Nephron progenitor cell (in vitro differentiated cells): ENCODE measurements around the gene RAVER1.
"Not testable (repeated sequence)": the region's sequence is repeated elsewhere in the genome, so short reads cannot be mapped to it uniquely, and the experiment has no call there.

ENCODE experiments used
- DNase-seq: peaks from one replicate; pipeline ENCODE4 v3.0.0; 2021
- H3K27ac Mint-ChIP-seq: 2 replicates; pipeline ENCODE4 v1.8.0; 2021; ENCODE audit warnings: mild to moderate bottlenecking, moderate library complexity, mixed read lengths
- H3K27me3 Mint-ChIP-seq: 2 replicates; pipeline ENCODE4 v1.8.0; 2021; ENCODE audit warnings: mild to moderate bottlenecking, low read depth, mixed read lengths; ENCODE audit not compliant: poor library complexity
- H3K36me3 Mint-ChIP-seq: 2 replicates; pipeline ENCODE4 v1.8.0; 2021; ENCODE audit warnings: low read depth, mixed read lengths
- H3K4me1 Mint-ChIP-seq: 2 replicates; pipeline ENCODE4 v1.8.0; 2021; ENCODE audit warnings: mixed read lengths
- H3K4me3 Mint-ChIP-seq: 2 replicates; pipeline ENCODE4 v1.8.0; 2021; ENCODE audit warnings: mild to moderate bottlenecking, moderate library complexity, mixed read lengths
- H3K9me3 Mint-ChIP-seq: 2 replicates; pipeline ENCODE4 v1.8.0; 2021; ENCODE audit warnings: mild to moderate bottlenecking, moderate library complexity, mixed read lengths
- TF ChIP-seq, protein P1 (sequence below): fragments of 200-600 bp; sonication (generic); IDR thresholded peaks from 2 replicates; pipeline ENCODE4 v1.5.0; 2021; ENCODE audit warnings: antibody characterized with exemption

RAVER1 gene, protein sequence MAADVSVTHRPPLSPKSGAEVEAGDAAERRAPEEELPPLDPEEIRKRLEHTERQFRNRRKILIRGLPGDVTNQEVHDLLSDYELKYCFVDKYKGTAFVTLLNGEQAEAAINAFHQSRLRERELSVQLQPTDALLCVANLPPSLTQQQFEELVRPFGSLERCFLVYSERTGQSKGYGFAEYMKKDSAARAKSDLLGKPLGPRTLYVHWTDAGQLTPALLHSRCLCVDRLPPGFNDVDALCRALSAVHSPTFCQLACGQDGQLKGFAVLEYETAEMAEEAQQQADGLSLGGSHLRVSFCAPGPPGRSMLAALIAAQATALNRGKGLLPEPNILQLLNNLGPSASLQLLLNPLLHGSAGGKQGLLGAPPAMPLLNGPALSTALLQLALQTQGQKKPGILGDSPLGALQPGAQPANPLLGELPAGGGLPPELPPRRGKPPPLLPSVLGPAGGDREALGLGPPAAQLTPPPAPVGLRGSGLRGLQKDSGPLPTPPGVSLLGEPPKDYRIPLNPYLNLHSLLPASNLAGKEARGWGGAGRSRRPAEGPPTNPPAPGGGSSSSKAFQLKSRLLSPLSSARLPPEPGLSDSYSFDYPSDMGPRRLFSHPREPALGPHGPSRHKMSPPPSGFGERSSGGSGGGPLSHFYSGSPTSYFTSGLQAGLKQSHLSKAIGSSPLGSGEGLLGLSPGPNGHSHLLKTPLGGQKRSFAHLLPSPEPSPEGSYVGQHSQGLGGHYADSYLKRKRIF

DNA sequence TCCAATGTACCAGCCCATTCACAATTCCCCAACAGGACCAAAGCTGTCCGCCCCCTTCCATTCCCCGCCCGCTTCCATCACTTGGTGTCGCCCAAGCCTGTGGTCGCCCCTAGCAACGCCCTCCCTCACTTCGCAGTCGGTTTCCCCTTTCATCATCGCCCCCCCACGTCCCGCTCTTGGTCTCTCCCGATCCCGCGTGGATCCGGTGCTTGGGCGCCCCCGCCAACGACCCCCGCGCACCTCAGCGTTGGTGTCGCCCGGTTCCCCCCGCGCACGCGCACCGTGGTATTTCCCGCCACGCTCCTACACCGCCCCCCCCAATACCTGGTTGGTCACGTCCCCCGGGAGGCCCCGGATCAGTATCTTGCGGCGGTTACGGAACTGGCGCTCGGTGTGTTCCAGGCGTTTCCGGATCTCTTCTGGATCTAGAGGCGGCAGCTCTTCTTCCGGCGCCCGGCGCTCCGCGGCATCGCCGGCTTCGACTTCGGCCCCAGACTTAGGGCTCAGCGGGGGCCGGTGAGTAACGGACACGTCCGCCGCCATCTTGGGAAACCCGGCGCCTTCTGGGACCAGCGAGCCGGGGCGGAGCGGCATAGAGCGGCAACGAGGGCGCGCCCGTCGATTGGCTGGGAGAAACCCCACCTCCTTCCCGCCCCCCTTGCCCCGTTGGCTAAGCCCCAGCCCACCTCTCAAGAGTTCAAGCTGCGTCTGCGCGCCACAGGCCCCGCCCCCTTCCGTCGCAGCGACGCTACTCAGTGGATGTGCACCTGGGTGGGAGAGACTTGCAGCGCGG is at the start of gene RAVER1:
RAVER1 (minus strand) TSS at position 565 of the 793 bp plus-strand sequence; CDS start at position 543, 22 bp downstream.
- Mint-ChIP-seq H3K27me3 (peaks cover 6% of the 10 kb centered on the region), H3K4me3 (peak within 1 kb of the TSS; percentile 97), H3K27ac (peak within 1 kb of the TSS; percentile 99), H3K36me3 (peaks cover 8% of the 10 kb centered on the region), H3K9me3 (no peaks in the 10 kb centered on the region), H3K4me1 (peaks cover 36% of the 10 kb centered on the region)
- TF ChIP-seq, protein P1, sequence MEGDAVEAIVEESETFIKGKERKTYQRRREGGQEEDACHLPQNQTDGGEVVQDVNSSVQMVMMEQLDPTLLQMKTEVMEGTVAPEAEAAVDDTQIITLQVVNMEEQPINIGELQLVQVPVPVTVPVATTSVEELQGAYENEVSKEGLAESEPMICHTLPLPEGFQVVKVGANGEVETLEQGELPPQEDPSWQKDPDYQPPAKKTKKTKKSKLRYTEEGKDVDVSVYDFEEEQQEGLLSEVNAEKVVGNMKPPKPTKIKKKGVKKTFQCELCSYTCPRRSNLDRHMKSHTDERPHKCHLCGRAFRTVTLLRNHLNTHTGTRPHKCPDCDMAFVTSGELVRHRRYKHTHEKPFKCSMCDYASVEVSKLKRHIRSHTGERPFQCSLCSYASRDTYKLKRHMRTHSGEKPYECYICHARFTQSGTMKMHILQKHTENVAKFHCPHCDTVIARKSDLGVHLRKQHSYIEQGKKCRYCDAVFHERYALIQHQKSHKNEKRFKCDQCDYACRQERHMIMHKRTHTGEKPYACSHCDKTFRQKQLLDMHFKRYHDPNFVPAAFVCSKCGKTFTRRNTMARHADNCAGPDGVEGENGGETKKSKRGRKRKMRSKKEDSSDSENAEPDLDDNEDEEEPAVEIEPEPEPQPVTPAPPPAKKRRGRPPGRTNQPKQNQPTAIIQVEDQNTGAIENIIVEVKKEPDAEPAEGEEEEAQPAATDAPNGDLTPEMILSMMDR: no peak
- peak; percentile 98 for DNase-seq

DNA sequence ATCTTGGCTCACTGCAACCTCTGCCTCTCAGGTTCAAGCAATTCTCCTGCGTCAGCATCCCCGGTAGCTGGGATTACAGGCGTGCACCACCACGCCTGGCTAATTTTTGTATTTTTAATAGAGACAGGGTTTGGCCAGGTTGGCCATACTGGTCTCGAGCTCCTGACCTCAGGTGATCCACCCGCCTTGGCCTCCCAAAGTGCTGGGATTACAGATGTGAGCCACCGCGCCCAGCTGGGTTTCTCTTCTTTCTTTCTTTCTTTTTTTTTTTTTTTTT is 49.8 kb upstream of the RAVER1 start:
- not testable (repeated sequence) for DNase-seq, H3K9me3 Mint-ChIP-seq, H3K27ac Mint-ChIP-seq, H3K4me3 Mint-ChIP-seq, H3K36me3 Mint-ChIP-seq
- peaks cover 20% of the 10 kb centered on the region for H3K27me3 Mint-ChIP-seq
- H3K4me1 Mint-ChIP-seq: peaks cover 20% of the 10 kb centered on the region

DNA sequence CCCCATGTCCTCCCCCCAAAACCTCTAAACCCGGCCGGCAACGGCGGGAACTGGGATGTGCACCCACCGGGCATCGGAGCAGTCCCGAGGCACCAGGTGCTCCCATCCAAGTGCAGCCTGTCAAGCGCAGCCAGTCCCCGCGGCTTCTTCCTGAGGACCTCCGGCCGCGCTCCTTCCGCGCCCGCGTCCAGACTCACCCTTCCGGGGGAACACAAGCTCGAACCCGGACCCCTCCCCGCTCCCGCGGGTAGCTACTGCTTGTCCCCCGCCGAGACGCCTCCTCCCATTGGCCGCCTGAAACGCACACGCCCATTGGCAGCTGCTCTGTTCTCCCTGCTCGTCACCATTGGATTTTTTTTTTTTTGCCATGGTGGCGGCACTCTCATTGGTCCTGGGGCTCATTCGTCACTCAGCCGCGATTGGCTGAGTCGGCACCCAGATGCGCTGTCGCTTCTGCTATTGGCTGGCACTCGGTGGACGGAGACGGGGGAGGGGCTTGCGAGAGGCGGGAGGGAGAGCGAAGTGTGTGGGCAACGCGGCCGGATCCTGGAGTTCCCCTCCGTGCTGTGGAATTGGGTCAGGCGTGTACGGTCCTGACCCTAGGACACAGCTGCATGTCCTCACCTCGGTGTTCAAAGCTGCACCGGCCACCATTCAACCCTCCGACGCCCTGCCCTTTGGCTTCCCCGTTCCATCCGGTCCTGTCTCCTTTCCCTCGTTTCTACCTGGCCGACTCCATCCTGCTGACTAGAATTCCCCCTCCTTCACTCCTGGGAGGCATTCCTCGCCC is 47.2 kb upstream of the RAVER1 start, which contains the start of gene TYK2:
TYK2 (minus strand) TSS at position 260 of the 790 bp plus-strand sequence. CDS start 2,166 bp downstream, outside the sequence.
- Mint-ChIP-seq H3K27ac (peak within 1 kb of the TSS; percentile 98), H3K36me3 (peaks cover 15% of the 10 kb centered on the region), H3K4me1 (peaks cover 20% of the 10 kb centered on the region), H3K9me3 (no peaks in the 10 kb centered on the region), H3K4me3 (peak within 1 kb of the TSS; percentile 97), H3K27me3 (peaks cover 13% of the 10 kb centered on the region)
- TF ChIP-seq, protein P1: no peak
- DNase-seq: peak; percentile 98

DNA sequence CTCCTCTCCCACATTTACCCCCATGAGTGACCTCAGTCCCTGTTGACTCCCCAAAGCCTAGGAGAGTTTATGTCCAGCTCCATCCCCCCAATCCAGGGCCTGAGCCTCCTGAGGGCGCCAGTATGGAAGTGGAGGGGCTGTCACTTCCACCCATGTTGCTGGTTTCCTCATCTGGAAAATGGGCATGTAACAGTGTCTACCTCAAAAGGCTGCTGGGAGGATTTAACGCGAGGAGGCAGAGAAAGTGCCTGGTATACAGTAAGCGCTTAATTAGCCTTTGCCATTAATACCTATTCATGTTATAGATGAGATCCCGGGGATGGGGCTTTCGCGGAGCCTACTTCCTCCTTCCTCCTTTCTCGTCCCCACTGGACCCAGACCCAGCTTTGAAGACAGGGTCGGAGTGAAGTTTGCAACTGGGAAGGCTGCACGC is 46.6 kb upstream of the RAVER1 start:
- no peaks in the 10 kb centered on the region for H3K9me3 Mint-ChIP-seq
- no peak overlapping the region for H3K27ac Mint-ChIP-seq
- H3K4me3 Mint-ChIP-seq: peak overlapping the region; percentile 97
- TF ChIP-seq, protein P1: no peak
- no peak for DNase-seq
- peaks cover 13% of the 10 kb centered on the region for H3K27me3 Mint-ChIP-seq
- H3K4me1 Mint-ChIP-seq: peaks cover 20% of the 10 kb centered on the region
- peaks cover 19% of the 10 kb centered on the region for H3K36me3 Mint-ChIP-seq

DNA sequence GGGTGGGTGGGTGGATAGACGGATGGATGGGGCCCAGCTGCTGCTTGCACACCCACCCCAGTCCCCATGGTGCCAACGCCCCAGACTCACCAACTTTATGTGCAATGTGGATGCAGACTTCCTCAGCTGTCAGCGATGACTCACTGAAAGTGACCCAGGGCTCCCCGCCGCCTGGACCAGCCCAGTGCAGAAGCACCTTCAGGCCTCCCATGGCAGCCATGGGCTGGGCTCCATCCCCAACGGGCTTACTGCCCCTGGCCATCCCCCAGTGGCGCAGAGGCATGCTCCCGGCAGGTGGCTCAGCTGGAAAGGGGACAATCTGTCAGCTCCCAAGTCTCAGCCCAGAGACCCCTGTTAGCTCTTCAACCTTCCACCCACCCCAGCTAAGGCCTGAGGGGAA is 44.8 kb upstream of the RAVER1 start:
- Mint-ChIP-seq H3K4me1 (peaks cover 20% of the 10 kb centered on the region), H3K27ac (no peak overlapping the region), H3K9me3 (no peaks in the 10 kb centered on the region), H3K4me3 (no peak overlapping the region), H3K27me3 (peaks cover 6% of the 10 kb centered on the region), H3K36me3 (peaks cover 26% of the 10 kb centered on the region)
- no peak for DNase-seq
- TF ChIP-seq, protein P1: no peak

DNA sequence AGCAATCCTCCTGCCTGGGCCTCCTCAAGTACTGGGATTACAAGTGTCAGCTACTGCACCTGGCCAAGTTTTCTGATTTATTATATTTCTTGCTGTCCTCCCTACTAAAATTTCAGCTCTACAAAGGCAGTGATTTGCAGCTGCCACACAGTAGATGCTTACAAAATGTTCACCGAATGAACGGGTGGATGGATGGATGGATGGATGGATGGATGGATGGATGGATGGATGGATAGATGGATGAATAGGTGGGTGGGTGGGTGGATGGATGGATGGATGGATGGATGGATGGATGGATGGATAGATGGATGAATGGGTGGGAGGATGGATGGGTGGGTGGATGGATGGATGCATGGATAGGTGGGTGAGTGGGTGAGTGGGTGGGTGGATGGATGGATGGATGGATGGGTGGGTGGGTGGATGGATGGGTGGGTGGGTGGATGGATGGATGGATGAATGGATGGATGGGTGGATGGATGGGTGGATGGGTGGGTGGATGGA is 43.9 kb upstream of the RAVER1 start:
- not testable (repeated sequence) for H3K4me3 Mint-ChIP-seq, H3K9me3 Mint-ChIP-seq, DNase-seq, H3K27me3 Mint-ChIP-seq
- H3K27ac Mint-ChIP-seq: peak overlapping the region; percentile 75
- peaks cover 26% of the 10 kb centered on the region for H3K36me3 Mint-ChIP-seq
- H3K4me1 Mint-ChIP-seq: peaks cover 20% of the 10 kb centered on the region
